NK-92 treated with Interleukin-12 subunit alpha and Interleukin-12 subunit beta, amount 100 ng/mL, for 24 hours (cell line): Measurements from ENCODE around the gene ZNF638.

ENCODE experiments used
- DNase-seq: peaks from one replicate; lab custom pipeline; 2025; lab: John Stamatoyannopoulos, UW

The ZNF638 gene

GRCh38 chr2:71472019-71472418 lies 140.4 kb downstream of the ZNF638 start:
- no peak for DNase-seq

GRCh38 chr2:71473346-71474031 lies 141.9 kb downstream of the ZNF638 start:
- DNase-seq, result no peak

- DNase-seq, result no peak
These were observed 142.6 kb downstream of the ZNF638 start for GRCh38 chr2:71474116-71474743.

- DNase-seq, result no peak
These were observed 143.3 kb downstream of the ZNF638 start for GRCh38 chr2:71474744-71475397.

GRCh38 chr2:71476495-71476894 lies 144.9 kb downstream of the ZNF638 start:
- DNase-seq, result no peak

GRCh38 chr2:71477231-71477691 lies 145.7 kb downstream of the ZNF638 start:
- no peak for DNase-seq

GRCh38 chr2:71478806-71479205 lies 147.2 kb downstream of the ZNF638 start:
- no peak for DNase-seq

GRCh38 chr2:71479261-71479660 lies 147.7 kb downstream of the ZNF638 start:
- no peak for DNase-seq

- DNase-seq, result no peak
These were observed 149.5 kb downstream of the ZNF638 start for GRCh38 chr2:71481111-71481510.

GRCh38 chr2:71482055-71482454 lies 150.5 kb downstream of the ZNF638 start:
- DNase-seq, result no peak

GRCh38 chr2:71483246-71483645 lies 151.7 kb downstream of the ZNF638 start:
- no peak for DNase-seq

- no peak for DNase-seq
These were observed 152.8 kb downstream of the ZNF638 start for GRCh38 chr2:71484354-71484753.
